Fibroblast of skin of left quadriceps (primary cell): ENCODE measurements around the gene SLC6A5.
A peak's percentile ranks its signal among the peaks of the same experiment; 100 is the strongest.

Experiments
- DNase-seq, 2 experiments: peaks; one replicate each; pipeline ENCODE4 v3.0.0-alpha.2; 2013; ENCODE audit warnings: low read depth in 2 of 2

Gene SLC6A5

DNA sequence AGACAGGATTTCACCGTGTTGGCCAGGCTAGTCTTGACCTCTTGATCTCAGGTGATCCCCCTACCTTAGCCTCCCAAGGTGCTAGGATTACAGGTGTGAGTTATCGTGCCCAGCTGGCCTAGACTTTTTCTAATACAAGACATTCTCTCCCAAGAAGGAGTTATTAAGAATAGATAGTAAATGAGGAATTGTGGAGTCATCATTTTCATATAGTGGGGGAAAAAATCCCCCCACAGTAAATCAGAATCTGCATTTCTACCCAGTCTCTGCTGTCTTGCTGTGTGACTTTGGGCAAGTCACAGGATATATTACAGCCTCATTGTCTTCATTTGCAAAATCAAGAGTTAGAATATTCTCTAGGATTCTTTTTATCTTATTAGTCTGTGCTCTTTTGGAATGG is 21.6 kb downstream of the SLC6A5 start:
- no peak for DNase-seq

DNA sequence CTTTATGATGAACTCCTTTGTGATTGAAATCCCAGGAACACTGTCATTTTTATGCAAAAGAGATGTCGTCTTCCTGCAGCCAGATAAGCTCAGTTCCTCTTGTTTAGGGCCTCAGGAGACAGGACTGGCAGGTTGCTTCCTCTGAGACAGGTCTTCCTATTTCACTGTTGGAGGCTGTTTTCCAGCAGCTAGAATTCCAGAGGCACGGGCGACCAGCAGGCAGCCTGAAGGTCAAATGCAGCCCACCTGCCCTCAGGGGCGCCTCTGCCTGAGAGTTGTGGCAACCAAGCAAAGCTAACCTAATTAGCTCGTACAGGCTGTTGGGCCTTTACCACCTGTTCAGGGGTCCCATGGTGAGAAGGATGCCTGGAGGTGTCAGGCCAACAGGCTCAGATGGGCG is 22.3 kb downstream of the SLC6A5 start:
- DNase-seq: no peak

- DNase-seq: no peak
Observed at GRCh38 chr11:20623252-20623651, 23.8 kb downstream of the SLC6A5 start.

- no peak for DNase-seq
Observed at GRCh38 chr11:20626279-20626678, 26.9 kb downstream of the SLC6A5 start.

DNA sequence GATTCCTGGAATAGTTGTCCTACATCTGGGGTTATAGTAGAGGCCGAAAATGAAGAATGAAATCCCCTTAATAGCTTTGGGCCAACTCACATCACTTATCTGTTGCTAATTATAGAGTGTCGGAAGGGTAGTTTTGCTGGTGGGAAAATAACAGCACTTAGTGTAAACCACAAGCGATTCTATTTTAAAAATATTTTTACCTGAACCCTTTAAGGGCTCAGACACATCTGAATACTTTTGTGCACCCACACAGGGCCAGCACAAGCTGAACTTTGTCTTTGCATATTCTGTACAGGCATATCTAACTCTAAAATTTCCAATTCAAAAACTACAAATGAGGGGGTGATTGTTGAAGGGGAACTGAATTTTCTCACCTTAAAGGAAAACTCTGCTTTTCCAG is 27.6 kb downstream of the SLC6A5 start:
- no peak for DNase-seq

GRCh38 chr11:20627701-20628100 is 28.3 kb downstream of the SLC6A5 start:
- no peak for DNase-seq

- no peak for DNase-seq
Observed at GRCh38 chr11:20631519-20632168, 32.2 kb downstream of the SLC6A5 start.

DNA sequence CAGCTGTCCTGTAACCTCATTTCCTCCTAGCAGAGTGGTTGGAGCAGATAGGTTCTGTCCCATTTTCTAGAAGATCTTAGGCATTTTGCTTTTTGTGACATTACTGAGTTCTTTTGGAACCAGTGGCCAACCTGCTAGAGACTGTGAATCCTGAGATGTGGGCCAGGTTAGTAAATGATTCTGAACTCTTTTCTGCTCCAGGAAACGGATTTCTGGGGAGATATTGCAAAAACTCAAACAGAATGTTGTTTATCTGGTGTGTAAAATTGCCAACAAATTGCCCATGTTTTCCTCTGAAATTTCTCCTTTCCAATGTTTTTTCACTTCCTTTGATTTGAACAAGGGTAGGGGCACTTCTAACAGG is 32.7 kb downstream of the SLC6A5 start:
- DNase-seq: no peak

DNA sequence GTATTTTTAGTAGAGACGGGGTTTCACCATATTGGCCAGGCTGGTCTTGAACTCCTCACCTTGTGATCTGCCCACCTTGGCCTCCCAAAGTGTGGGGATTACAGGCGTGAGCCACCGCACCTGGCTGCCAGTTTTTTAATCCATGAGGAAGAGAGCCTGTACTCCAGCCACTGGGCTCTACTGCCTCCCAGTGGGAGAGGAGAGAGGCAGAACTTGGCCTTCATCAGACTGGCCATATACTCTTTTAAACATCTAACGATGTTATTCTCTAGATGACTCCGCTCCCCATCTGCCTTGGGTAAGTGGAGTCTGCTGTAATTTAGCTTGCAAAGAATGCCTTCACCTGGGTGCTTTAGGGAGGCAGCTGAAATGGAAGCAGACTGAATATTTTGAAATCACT is 34.6 kb downstream of the SLC6A5 start:
- no peak for DNase-seq

DNA sequence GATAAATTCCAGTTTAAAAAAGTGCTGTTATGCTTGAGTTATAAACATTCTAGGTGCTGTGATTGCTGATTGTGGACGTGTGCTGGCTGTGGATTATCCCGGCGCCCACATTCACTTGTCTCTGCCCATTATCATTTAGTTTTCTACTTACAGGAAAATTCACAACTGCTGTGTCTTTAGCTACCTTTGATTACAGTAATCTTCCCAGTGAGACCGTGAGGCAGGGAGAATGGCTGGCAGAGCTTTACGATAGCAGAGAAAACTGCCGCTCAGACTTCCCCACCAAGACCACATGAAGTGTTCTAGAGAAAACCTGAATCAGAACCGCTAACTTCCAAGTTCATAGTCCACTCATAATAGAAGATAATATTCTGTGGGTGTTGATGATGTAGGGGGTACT is 35.4 kb downstream of the SLC6A5 start:
- no peak for DNase-seq

- DNase-seq: no peak
Observed at GRCh38 chr11:20638074-20638473, 38.7 kb downstream of the SLC6A5 start.

- DNase-seq: no peak
Observed at GRCh38 chr11:20639688-20640087, 40.3 kb downstream of the SLC6A5 start.

DNA sequence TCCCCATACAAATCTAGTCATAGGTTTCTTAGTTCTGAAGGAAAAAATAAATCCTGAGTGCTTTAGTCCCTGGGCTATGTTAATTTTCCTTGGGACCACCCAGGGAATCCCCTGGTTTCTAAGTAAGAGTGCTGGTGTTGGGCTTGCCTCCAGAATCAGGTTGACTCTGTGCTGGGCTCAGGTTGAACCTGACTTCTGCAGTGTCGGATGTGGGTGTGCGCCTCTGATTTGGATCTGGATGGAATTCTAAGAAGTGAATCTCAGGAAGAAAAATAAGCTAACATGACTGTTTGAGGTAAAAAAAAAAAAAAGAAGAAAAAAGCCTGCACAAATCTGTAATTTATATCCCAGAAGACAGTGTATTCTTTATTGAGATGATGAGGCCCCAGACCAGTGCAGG is 41.0 kb downstream of the SLC6A5 start:
- no peak for DNase-seq

GRCh38 chr11:20644360-20644759 is 45.0 kb downstream of the SLC6A5 start:
- no peak for DNase-seq

- DNase-seq: peak; percentile 8 to 14
Observed at GRCh38 chr11:20647976-20648565, 48.7 kb downstream of the SLC6A5 start.

GRCh38 chr11:20652150-20652806 is 52.9 kb downstream of the SLC6A5 start:
- no peak for DNase-seq

- DNase-seq: no peak
Observed at GRCh38 chr11:20654038-20654437, 54.6 kb downstream of the SLC6A5 start.

GRCh38 chr11:20656901-20657300 is 57.5 kb downstream of the SLC6A5 start:
- no peak for DNase-seq

- no peak for DNase-seq
Observed at GRCh38 chr11:20658135-20658534, 58.7 kb downstream of the SLC6A5 start.

- DNase-seq: no peak
Observed at GRCh38 chr11:20661445-20661844, 62.0 kb downstream of the SLC6A5 start.

DNA sequence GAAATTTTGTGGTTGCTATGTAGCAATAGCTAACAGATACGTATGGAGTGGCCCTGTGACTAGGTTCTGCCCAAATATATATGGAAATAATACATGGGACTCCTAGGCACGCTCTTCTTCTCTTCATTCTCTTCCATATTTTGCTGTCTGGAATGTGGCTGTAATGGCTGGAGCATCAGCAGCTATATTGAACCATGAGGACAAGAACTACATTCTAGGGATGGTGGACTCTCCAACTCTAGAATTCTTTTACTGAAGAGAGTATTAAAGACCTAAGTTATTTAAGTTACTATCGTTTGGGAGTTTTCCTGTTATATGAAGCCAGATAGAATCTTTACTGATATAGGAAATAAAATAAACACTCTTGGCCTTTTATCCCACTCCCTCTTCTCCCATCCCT is 62.4 kb downstream of the SLC6A5 start:
- no peak for DNase-seq

- DNase-seq: no peak
Observed at GRCh38 chr11:20668131-20668809, 68.9 kb downstream of the SLC6A5 start.
